Endothelial cell of umbilical vein (primary cell): ENCODE measurements around the gene LCTL. TPM values are rescaled to one million over a fixed set of nuclear protein-coding genes. Genes with fewer than 3 reads are reported as not detected.

Experiments used
- BruUV-seq: library from RNA; stranded (reverse); fragments of 400-500 nt; replicated peaks from 2 replicates; lab custom pipeline; 2021; lab: Mats Ljungman, UMichigan
- CTCF ChIA-PET: fragments of 300-600, 350-600 bp; sonication (Branson Sonifier 250); formaldehyde crosslinking; loops from one replicate; lab custom pipeline; 2021; ENCODE audit warnings: antibody characterized with exemption, inconsistent platforms; lab: Charles Lee
- POLR2A ChIA-PET: fragments of 300-600, 350-600 bp; sonication (Branson Sonifier 250); formaldehyde crosslinking; loops from one replicate; lab custom pipeline; 2021; ENCODE audit warnings: antibody characterized with exemption, inconsistent platforms; lab: Charles Lee
- DNase-seq: peaks from one replicate; pipeline ENCODE4 v3.0.0-alpha.2; 2011; ENCODE audit warnings: low read depth, low spot score
- FAIRE-seq: peaks from 2 replicates; lab custom pipeline; 2011; peaks lifted over from hg19 to GRCh38; lab: Jason Lieb, UNC
- H2AFZ ChIP-seq: 2 replicates; pipeline ENCODE4 v1.6.0; 2012; ENCODE audit warnings: low read depth, low read length, control low read depth, inconsistent platforms
- H3K27ac ChIP-seq: 2 replicates; pipeline ENCODE4 v1.5.1; 2011; ENCODE audit warnings: low read depth, mild to moderate bottlenecking, control low read depth, low read length, moderate library complexity; ENCODE audit not compliant: insufficient read depth
- H3K27me3 ChIP-seq, 2 experiments: 2 replicates each; pipeline versions ENCODE4 v1.6.0 to v1.6.1; 2011; ENCODE audit warnings: low read length in 2 of 2, mixed read lengths in 1 of 2; ENCODE audit not compliant: control insufficient read depth in 2 of 2, insufficient read depth in 2 of 2
- H3K36me3 ChIP-seq, 2 experiments: 2 replicates in 1 of 2; 3 replicates in 1 of 2; pipeline ENCODE4 v1.5.1; 2011; ENCODE audit warnings: low read length in 2 of 2, mild to moderate bottlenecking in 1 of 2, moderate library complexity in 1 of 2; ENCODE audit not compliant: control insufficient read depth in 2 of 2, insufficient read depth in 2 of 2; ENCODE audit errors: extremely low read depth in 1 of 2
- H3K4me1 ChIP-seq: 3 replicates; pipeline ENCODE4 v1.5.1; 2011; ENCODE audit warnings: mild to moderate bottlenecking, low read length; ENCODE audit not compliant: control insufficient read depth, insufficient read depth; ENCODE audit errors: extremely low read depth
- H3K4me2 ChIP-seq: 2 replicates; pipeline ENCODE4 v1.6.1; 2011; ENCODE audit warnings: low read length, control low read depth, mixed read lengths; ENCODE audit not compliant: insufficient read depth
- H3K4me3 ChIP-seq, 3 experiments: fragments of 200-600 bp in 1 of 3; sonication (generic), shearing (Covaris generic) in 1 of 3; replicated peaks in 1 of 3; 2 replicates each; pipeline ENCODE4 v1.5.1; 2011 to 2016; ENCODE audit warnings: control low read depth in 3 of 3, low read length in 3 of 3, mild to moderate bottlenecking in 2 of 3, inconsistent platforms in 1 of 3, low read depth in 1 of 3, moderate library complexity in 1 of 3; ENCODE audit not compliant: insufficient read depth in 1 of 3
- H3K79me2 ChIP-seq: 2 replicates; pipeline ENCODE4 v1.6.0; 2012; ENCODE audit warnings: low read length, inconsistent platforms; ENCODE audit not compliant: control insufficient read depth, insufficient read depth
- H3K9ac ChIP-seq: replicated peaks from 2 replicates; pipeline ENCODE3; 2011; ENCODE audit warnings: low read length, control low read depth; ENCODE audit not compliant: insufficient read depth; ENCODE audit errors: extremely low read depth
- H3K9me1 ChIP-seq: replicated peaks from 3 replicates; pipeline ENCODE4 v1.6.0; 2011; ENCODE audit warnings: mild to moderate bottlenecking, low read length; ENCODE audit not compliant: control insufficient read depth, insufficient read depth; ENCODE audit errors: extremely low read depth
- H3K9me3 ChIP-seq: replicated peaks from 2 replicates; pipeline ENCODE4 v1.5.1; 2012; ENCODE audit warnings: low read length, inconsistent platforms; ENCODE audit not compliant: control insufficient read depth, insufficient read depth
- H4K20me1 ChIP-seq: replicated peaks from 2 replicates; pipeline ENCODE3; 2011; ENCODE audit warnings: mild to moderate bottlenecking, low read length; ENCODE audit not compliant: control insufficient read depth, insufficient read depth; ENCODE audit errors: extremely low read depth
- EZH2 ChIP-seq: IDR thresholded peaks from 2 replicates; pipeline ENCODE4 v1.6.1; 2012; ENCODE audit warnings: borderline replicate concordance, low read depth, mild to moderate bottlenecking, moderate library complexity, low read length, inconsistent platforms; ENCODE audit not compliant: severe bottlenecking
- FOS ChIP-seq: IDR thresholded peaks from 2 replicates; pipeline ENCODE4 v1.6.1; 2011; ENCODE audit warnings: mild to moderate bottlenecking, low read length, moderate library complexity, borderline replicate concordance; ENCODE audit not compliant: insufficient read depth
- GATA2 ChIP-seq: IDR thresholded peaks from 2 replicates; pipeline ENCODE4 v1.7.0; 2011; ENCODE audit warnings: low read depth, mild to moderate bottlenecking, moderate library complexity, mixed read lengths, low read length; ENCODE audit not compliant: insufficient read length, insufficient read depth
- JUN ChIP-seq: IDR thresholded peaks from 2 replicates; pipeline ENCODE4 v1.6.1; 2011; ENCODE audit warnings: borderline replicate concordance, low read depth; ENCODE audit not compliant: insufficient read length, insufficient read depth
- MYC ChIP-seq: IDR thresholded peaks from one replicate; pipeline ENCODE4 v1.6.1; 2011; ENCODE audit warnings: mild to moderate bottlenecking, low read depth, low read length
- POLR2A ChIP-seq: IDR thresholded peaks from 2 replicates; pipeline ENCODE4 v1.6.1; 2012; ENCODE audit warnings: low read depth, mild to moderate bottlenecking, control low read depth, low read length
- POLR2AphosphoS5 ChIP-seq: IDR thresholded peaks from 2 replicates; pipeline ENCODE4 v1.6.1; 2012; ENCODE audit warnings: low read depth, mild to moderate bottlenecking, control low read depth, low read length, moderate library complexity; ENCODE audit not compliant: insufficient read depth
- dilution Hi-C: fragments of 300-500 bp; cut with MboI; formaldehyde crosslinking; loops from one replicate; pipeline ENCODE4 v1.15.0; 2019; ENCODE audit warnings: low sequenced_read_pairs; ENCODE audit not compliant: extremely low pct_ligation_motif_present
- intact Hi-C: fragments of 100-400 bp; cut with micrococcal nuclease; formaldehyde crosslinking; loops from one replicate; pipeline ENCODE4 v1.10.0; 2022
- polyA plus RNA-seq, 4 experiments: library from polyadenylated mRNA; depleted of rRNA in 3 of 4; stranded (reverse) in 3 of 4; unstranded in 1 of 4; fragments of >200 nt; gene quantifications; 2 replicates each; pipeline versions ENCODE4 v1.2.1 to v1.2.3, GENCODE V29; 2011 to 2012; ENCODE audit warnings: missing spikeins in 1 of 4
- total RNA-seq: library from RNA; stranded (reverse); gene quantifications from 2 replicates; pipeline ENCODE4 v1.2.3, GENCODE V29; 2021
- TF ChIP-seq, protein P1 (sequence below), 2 donors: IDR thresholded peaks; 1 replicate in 1 of 2; 2 replicates in 1 of 2; pipeline ENCODE4 v1.5.1; 2011; ENCODE audit warnings: low read length in 2 of 2, mild to moderate bottlenecking in 2 of 2, moderate library complexity in 2 of 2, control low read depth in 1 of 2, inconsistent platforms in 1 of 2, low read depth in 1 of 2; ENCODE audit not compliant: insufficient read depth in 1 of 2; ENCODE audit errors: extremely low read depth in 1 of 2

Gene LCTL
- total and polyA plus RNA-seq, 2 donors (not counting 3 experiments of a cell fraction or from before 2014, with no cell fraction given), result 0.04 TPM; not detected in 1

DNA sequence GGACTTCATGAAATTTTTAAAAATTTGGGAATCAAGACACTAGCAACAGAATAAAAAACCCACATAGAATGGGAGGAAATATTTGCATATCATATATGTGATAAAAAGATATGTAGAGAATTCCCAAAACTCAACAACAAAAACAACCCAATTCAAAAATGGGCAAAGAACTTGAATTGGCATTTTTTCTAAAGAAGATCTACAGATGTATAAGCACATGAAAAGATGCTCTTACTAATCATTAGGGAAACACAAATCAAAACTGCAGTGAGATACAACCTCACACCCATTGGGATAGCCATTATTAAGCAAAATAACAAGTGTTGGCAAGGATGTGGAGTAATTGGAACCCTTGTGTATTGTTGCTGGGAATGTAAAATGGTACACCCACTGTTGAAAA, 10.1 kb downstream of the LCTL start:
- no peaks in the 10 kb centered on the region for H3K27me3 ChIP-seq
- DNase-seq, result no peak
- H3K4me1 ChIP-seq, result no peaks in the 10 kb centered on the region
- no peak overlapping the region for H3K27ac ChIP-seq
- POLR2A ChIA-PET, result no interaction called here
- no peak for TF ChIP-seq GATA2
- TF ChIP-seq JUN, result no peak
- no peak for TF ChIP-seq POLR2AphosphoS5
- TF ChIP-seq, protein P1, sequence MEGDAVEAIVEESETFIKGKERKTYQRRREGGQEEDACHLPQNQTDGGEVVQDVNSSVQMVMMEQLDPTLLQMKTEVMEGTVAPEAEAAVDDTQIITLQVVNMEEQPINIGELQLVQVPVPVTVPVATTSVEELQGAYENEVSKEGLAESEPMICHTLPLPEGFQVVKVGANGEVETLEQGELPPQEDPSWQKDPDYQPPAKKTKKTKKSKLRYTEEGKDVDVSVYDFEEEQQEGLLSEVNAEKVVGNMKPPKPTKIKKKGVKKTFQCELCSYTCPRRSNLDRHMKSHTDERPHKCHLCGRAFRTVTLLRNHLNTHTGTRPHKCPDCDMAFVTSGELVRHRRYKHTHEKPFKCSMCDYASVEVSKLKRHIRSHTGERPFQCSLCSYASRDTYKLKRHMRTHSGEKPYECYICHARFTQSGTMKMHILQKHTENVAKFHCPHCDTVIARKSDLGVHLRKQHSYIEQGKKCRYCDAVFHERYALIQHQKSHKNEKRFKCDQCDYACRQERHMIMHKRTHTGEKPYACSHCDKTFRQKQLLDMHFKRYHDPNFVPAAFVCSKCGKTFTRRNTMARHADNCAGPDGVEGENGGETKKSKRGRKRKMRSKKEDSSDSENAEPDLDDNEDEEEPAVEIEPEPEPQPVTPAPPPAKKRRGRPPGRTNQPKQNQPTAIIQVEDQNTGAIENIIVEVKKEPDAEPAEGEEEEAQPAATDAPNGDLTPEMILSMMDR (IDR thresholded peaks at IDR 0.05; ENCODE audit: extremely low read depth in 1 of 2, insufficient read depth in 1 of 2, low read depth in 1 of 2, low read length in 2 of 2), result no peak
- dilution Hi-C loops, result no loop called here
- intact Hi-C loops, result no loop called here
- H3K9me3 ChIP-seq, result no peaks in the 10 kb centered on the region
- no peak for FAIRE-seq
- H4K20me1 ChIP-seq, result no peaks in the 10 kb centered on the region
- CTCF ChIA-PET, result no interaction called here
- no TSS peak for BruUV-seq
- H3K36me3 ChIP-seq, result no peaks in the 10 kb centered on the region
- no peak overlapping the region for H3K9ac ChIP-seq
- H2AFZ ChIP-seq, result no peak overlapping the region
- no peaks in the 10 kb centered on the region for H3K79me2 ChIP-seq
- H3K4me3 ChIP-seq, result no peak overlapping the region
- H3K4me2 ChIP-seq, result no peak overlapping the region
- no peaks in the 10 kb centered on the region for H3K9me1 ChIP-seq

DNA sequence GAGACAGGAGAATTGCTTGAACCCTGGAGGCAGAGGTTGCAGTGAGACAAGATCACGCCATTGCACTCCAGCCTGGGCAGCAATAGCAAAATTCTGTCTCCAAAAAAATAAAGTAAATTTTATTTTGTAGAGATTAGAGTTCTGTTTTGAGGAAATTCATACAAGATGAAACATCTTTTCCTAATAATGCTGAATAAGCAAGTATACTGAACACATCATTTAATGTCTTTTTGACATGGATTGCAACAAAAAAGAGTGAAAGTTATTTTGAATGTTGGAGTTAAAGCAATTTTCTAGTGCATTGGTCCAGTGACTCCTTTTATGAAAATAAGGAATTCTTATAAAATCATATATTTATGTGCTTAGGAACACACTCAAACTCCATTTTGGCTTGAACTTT, 20.5 kb downstream of the LCTL start:
- Histone ChIP-seq H3K4me2 (no peak overlapping the region), H3K4me3 (no peak overlapping the region), H3K27ac (no peak overlapping the region), H2AFZ (no peak overlapping the region), H3K4me1 (no peaks in the 10 kb centered on the region), H3K9me1 (no peaks in the 10 kb centered on the region), H4K20me1 (no peaks in the 10 kb centered on the region), H3K9me3 (no peaks in the 10 kb centered on the region), H3K79me2 (no peaks in the 10 kb centered on the region), H3K9ac (no peak overlapping the region), H3K36me3 (peaks cover 0 to 6% of the 10 kb centered on the region in 2 experiments), H3K27me3 (no peaks in the 10 kb centered on the region)
- intact Hi-C loops, result no loop called here
- no peak for DNase-seq
- dilution Hi-C loops, result no loop called here
- ChIA-PET CTCF (interaction anchor here (0.6 kb wide), 1 partner anchor 13 kb away, joined by 3 read pairs; no protein-coding TSS in a partner anchor), POLR2A (no interaction called here)
- TF ChIP-seq, protein P1 (IDR thresholded peaks at IDR 0.05; ENCODE audit: extremely low read depth in 1 of 2, insufficient read depth in 1 of 2, low read depth in 1 of 2, low read length in 2 of 2), result no peak
- TF ChIP-seq EZH2 (no peak), GATA2 (no peak), POLR2A (no peak), MYC (no peak), JUN (no peak), FOS (no peak)
- no peak for FAIRE-seq
- BruUV-seq, result no TSS peak
